HG02852 (cell line): Measurements from ENCODE around the gene RIMOC1.
"Not testable (repeated sequence)": the region's sequence is repeated elsewhere in the genome, so short reads cannot be mapped to it uniquely, and the experiment has no call there.

Experiments used
- ATAC-seq: cut with Tn5 transposase; IDR thresholded peaks from one replicate; pipeline ENCODE4 v1.9.1; 2021; ENCODE audit warnings: mild to moderate bottlenecking, moderate library complexity; ENCODE audit not compliant: unreplicated experiment

Gene RIMOC1

GRCh38 chr5:41891066-41891707 is 13.0 kb upstream of the RIMOC1 start:
- ATAC-seq, result no peak

GRCh38 chr5:41892031-41892430 is 12.1 kb upstream of the RIMOC1 start:
- no peak for ATAC-seq

GRCh38 chr5:41893074-41893851 is 10.9 kb upstream of the RIMOC1 start:
- no peak for ATAC-seq

GRCh38 chr5:41896230-41896629 is 7.9 kb upstream of the RIMOC1 start:
- no peak for ATAC-seq

GRCh38 chr5:41903382-41903891 is 707 bp upstream of the RIMOC1 start:
- no peak for ATAC-seq

GRCh38 chr5:41906151-41906550 is 2.0 kb downstream of the RIMOC1 start:
- ATAC-seq, result no peak

GRCh38 chr5:41908374-41909079 is 4.4 kb downstream of the RIMOC1 start:
- ATAC-seq, result no peak

GRCh38 chr5:41918105-41918504 is 14.0 kb downstream of the RIMOC1 start:
- peak; percentile 70 for ATAC-seq

- ATAC-seq, result no peak
Measured at GRCh38 chr5:41921166-41921565, 17.0 kb downstream of the RIMOC1 start.

GRCh38 chr5:41921874-41922273 is 17.7 kb downstream of the RIMOC1 start:
- ATAC-seq, result no peak

GRCh38 chr5:41924526-41924871 is 20.4 kb downstream of the RIMOC1 start:
- ATAC-seq, result no peak

- ATAC-seq, result peak; percentile 91
Measured at GRCh38 chr5:41924872-41925554, 20.9 kb downstream of the RIMOC1 start, which contains the start of gene FBXO4. TSS of gene FBXO4 (plus strand) at chr5:41925281. CDS start at chr5:41925310, 29 bp downstream.

GRCh38 chr5:41925555-41925951 is 21.4 kb downstream of the RIMOC1 start:
- ATAC-seq, result peak; percentile 33

GRCh38 chr5:41927604-41928003 is 23.5 kb downstream of the RIMOC1 start:
- no peak for ATAC-seq

- no peak for ATAC-seq
Measured at GRCh38 chr5:41929035-41929434, 24.9 kb downstream of the RIMOC1 start.

GRCh38 chr5:41932770-41933169 is 28.6 kb downstream of the RIMOC1 start:
- no peak for ATAC-seq

GRCh38 chr5:41935544-41935943 is 31.4 kb downstream of the RIMOC1 start:
- ATAC-seq, result no peak

- no peak for ATAC-seq
Measured at GRCh38 chr5:41940641-41941040, 36.5 kb downstream of the RIMOC1 start.

- ATAC-seq, result not testable (repeated sequence)
Measured at GRCh38 chr5:41945332-41945955, 41.3 kb downstream of the RIMOC1 start.

GRCh38 chr5:41951224-41951623 is 47.1 kb downstream of the RIMOC1 start:
- no peak for ATAC-seq
